ENCODE results near the gene NXPH3.

The NXPH3 gene

GRCh38 chr17:49571764-49572163 is 3.9 kb upstream of the NXPH3 start:
- TF ChIP-seq EZH2 (IDR thresholded peaks at IDR 0.05; ENCODE audit: borderline replicate concordance, low read depth, low read length, severe bottlenecking) (no peak), CTCF (IDR thresholded peaks at IDR 0.05; ENCODE audit: borderline replicate concordance, extremely low read depth, low read length, poor library complexity, severe bottlenecking) (no peak)
- Histone ChIP-seq H3K4me3 (ENCODE audit: low read depth in 1 of 2, low read length in 2 of 2) (no peak overlapping the region), H3K4me1 (ENCODE audit: insufficient read depth, low read length) (peaks cover 18% of the 10 kb centered on the region), H4K20me1 (ENCODE audit: insufficient read depth, low read length) (no peaks in the 10 kb centered on the region), H2AFZ (ENCODE audit: low read depth, low read length) (no peak overlapping the region), H3K4me2 (ENCODE audit: insufficient read depth, low read length) (no peak overlapping the region), H3K36me3 (ENCODE audit: insufficient read depth, low read length) (no peaks in the 10 kb centered on the region), H3K79me2 (ENCODE audit: insufficient read depth, low read length) (no peaks in the 10 kb centered on the region), H3K9me3 (ENCODE audit: insufficient read depth, low read length, severe bottlenecking) (no peaks in the 10 kb centered on the region), H3K27me3 (ENCODE audit: insufficient read depth, low read length, poor library complexity) (peaks cover 36% of the 10 kb centered on the region), H3K9ac (ENCODE audit: low read depth, low read length) (no peak overlapping the region), H3K27ac (ENCODE audit: low read length) (no peak overlapping the region)
- DNase-seq (no peak), ATAC-seq (ENCODE audit: insufficient read depth, low read depth) (no peak)

- Histone ChIP-seq H3K4me3 (ENCODE audit: low read depth in 1 of 2, low read length in 2 of 2) (no peak overlapping the region), H2AFZ (ENCODE audit: low read depth, low read length) (no peak overlapping the region), H3K27ac (ENCODE audit: low read length) (no peak overlapping the region), H3K36me3 (ENCODE audit: insufficient read depth, low read length) (no peaks in the 10 kb centered on the region), H3K4me1 (ENCODE audit: insufficient read depth, low read length) (peaks cover 18% of the 10 kb centered on the region), H3K9ac (ENCODE audit: low read depth, low read length) (no peak overlapping the region), H4K20me1 (ENCODE audit: insufficient read depth, low read length) (no peaks in the 10 kb centered on the region), H3K27me3 (ENCODE audit: insufficient read depth, low read length, poor library complexity) (peaks cover 41% of the 10 kb centered on the region), H3K4me2 (ENCODE audit: insufficient read depth, low read length) (no peak overlapping the region), H3K79me2 (ENCODE audit: insufficient read depth, low read length) (no peaks in the 10 kb centered on the region), H3K9me3 (ENCODE audit: insufficient read depth, low read length, severe bottlenecking) (no peaks in the 10 kb centered on the region)
- TF ChIP-seq CTCF (IDR thresholded peaks at IDR 0.05; ENCODE audit: borderline replicate concordance, extremely low read depth, low read length, poor library complexity, severe bottlenecking), result no peak
- TF ChIP-seq EZH2 (IDR thresholded peaks at IDR 0.05; ENCODE audit: borderline replicate concordance, low read depth, low read length, severe bottlenecking), result no peak
- DNase-seq (no peak), ATAC-seq (ENCODE audit: insufficient read depth, low read depth) (no peak)
Observed at GRCh38 chr17:49572226-49572625, 3.4 kb upstream of the NXPH3 start.

- no peak overlapping the region for H3K27ac ChIP-seq (ENCODE audit: low read length)
- H3K4me2 ChIP-seq (ENCODE audit: insufficient read depth, low read length), result no peak overlapping the region
- no peak overlapping the region for H3K9ac ChIP-seq (ENCODE audit: low read depth, low read length)
- ATAC-seq (ENCODE audit: insufficient read depth, low read depth) (no peak), DNase-seq (no peak)
- no peaks in the 10 kb centered on the region for H3K36me3 ChIP-seq (ENCODE audit: insufficient read depth, low read length)
- H3K9me3 ChIP-seq (ENCODE audit: insufficient read depth, low read length, severe bottlenecking), result no peaks in the 10 kb centered on the region
- H3K79me2 ChIP-seq (ENCODE audit: insufficient read depth, low read length), result no peaks in the 10 kb centered on the region
- peaks cover 46% of the 10 kb centered on the region for H3K27me3 ChIP-seq (ENCODE audit: insufficient read depth, low read length, poor library complexity)
- TF ChIP-seq EZH2 (IDR thresholded peaks at IDR 0.05; ENCODE audit: borderline replicate concordance, low read depth, low read length, severe bottlenecking), result no peak
- TF ChIP-seq CTCF (IDR thresholded peaks at IDR 0.05; ENCODE audit: borderline replicate concordance, extremely low read depth, low read length, poor library complexity, severe bottlenecking), result no peak
- H3K4me3 ChIP-seq (ENCODE audit: low read depth in 1 of 2, low read length in 2 of 2), result no peak overlapping the region
- H4K20me1 ChIP-seq (ENCODE audit: insufficient read depth, low read length), result no peaks in the 10 kb centered on the region
- H2AFZ ChIP-seq (ENCODE audit: low read depth, low read length), result no peak overlapping the region
- peaks cover 14% of the 10 kb centered on the region for H3K4me1 ChIP-seq (ENCODE audit: insufficient read depth, low read length)
Observed at GRCh38 chr17:49572806-49573420, 2.8 kb upstream of the NXPH3 start.

Data from DND-41 (cell line).